Measurements from ENCODE around the gene DCP2.

The DCP2 gene

DNA sequence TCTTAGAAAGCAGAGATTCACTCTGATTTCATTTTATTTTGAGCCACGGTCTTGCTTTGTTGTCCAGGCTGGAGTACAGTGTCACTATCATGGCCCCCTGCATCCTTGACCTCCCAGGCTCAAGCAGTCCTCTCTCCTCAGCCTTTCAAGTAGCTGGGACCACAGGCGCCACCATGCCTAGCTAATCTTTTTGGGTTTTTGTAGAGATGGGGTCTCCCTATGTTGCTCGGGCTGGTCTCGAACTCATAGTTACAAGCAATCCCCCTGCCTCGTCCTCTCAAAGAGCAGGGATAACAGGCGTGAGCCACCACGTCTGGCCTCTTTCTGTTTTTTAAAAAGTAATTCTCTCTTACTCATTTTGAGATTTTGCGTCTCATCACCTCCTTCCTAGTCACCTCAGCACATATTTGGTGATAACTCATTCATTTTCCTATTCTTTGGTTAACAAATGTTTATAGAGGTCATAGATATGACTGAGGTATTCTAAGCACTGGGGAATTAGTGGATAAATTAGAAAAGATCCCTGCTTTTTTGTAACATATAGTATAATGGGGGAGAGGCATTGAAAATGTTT lies 10.8 kb upstream of the DCP2 start:
- DNase-seq (ENCODE audit: low read depth in 1 of 2, low spot score in 1 of 2) = no peak

DNA sequence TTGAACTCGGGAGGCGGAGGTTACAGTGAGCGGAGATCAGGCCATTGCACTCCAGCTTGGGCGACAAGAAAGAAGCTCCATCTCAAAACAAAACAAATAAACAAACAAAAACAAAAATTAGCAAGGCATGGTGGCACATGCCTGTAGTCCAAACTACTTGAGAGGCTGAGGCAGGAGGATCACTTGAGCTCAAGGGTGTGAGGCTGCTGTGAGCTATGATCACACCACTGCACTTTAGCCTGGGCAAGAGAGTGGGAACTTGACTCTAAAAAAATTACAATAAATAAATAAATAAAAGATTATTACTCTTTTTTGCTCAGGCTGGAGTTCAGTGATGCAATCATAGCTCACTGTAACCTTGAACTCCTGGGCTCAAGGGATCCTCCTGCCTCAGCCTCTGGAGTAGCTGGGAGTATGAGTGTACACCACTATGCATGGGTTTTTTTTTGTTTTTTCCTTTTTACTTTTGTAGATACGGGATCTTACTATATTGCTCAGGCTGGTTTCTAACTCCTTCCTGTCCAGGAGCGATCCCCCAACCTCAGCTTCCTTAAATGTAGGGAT lies 9.0 kb upstream of the DCP2 start:
- DNase-seq (ENCODE audit: low read depth in 1 of 2, low spot score in 1 of 2) = no peak

GRCh38 chr5:112968411-112969106 lies 8.0 kb upstream of the DCP2 start:
- no peak for DNase-seq (ENCODE audit: low read depth in 1 of 2, low spot score in 1 of 2)

GRCh38 chr5:112971276-112971675 lies 5.3 kb upstream of the DCP2 start:
- DNase-seq (ENCODE audit: low read depth in 1 of 2, low spot score in 1 of 2) = no peak

- no peak for DNase-seq (ENCODE audit: low read depth in 1 of 2, low spot score in 1 of 2)
Measured at GRCh38 chr5:112973036-112973435, 3.6 kb upstream of the DCP2 start.

DNA sequence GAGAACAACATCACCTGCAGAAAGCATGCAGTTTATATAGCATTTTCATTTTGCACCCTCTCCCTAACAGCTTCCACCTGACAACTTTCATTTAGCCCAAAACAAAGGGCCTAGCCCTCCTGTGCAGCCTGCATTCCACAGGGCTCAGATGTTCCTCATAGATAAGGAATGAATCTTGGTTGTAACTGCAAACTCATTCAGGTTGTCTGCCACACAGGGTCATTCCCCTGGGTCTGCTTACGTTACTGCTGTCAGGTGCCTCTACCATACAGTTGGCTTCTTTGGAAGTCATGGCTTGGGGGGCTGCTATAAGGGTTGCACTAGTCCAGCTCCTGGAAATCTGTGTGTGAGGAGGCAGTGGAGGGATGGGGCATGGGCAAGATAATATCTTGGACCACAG lies 2.7 kb upstream of the DCP2 start:
- no peak for DNase-seq (ENCODE audit: low read depth in 1 of 2, low spot score in 1 of 2)

GRCh38 chr5:112974901-112975300 lies 1.7 kb upstream of the DCP2 start:
- no peak for DNase-seq (ENCODE audit: low read depth in 1 of 2, low spot score in 1 of 2)

- DNase-seq (ENCODE audit: low read depth in 1 of 2, low spot score in 1 of 2) = no peak
Measured at GRCh38 chr5:112975721-112976431, 722 bp upstream of the DCP2 start.

GRCh38 chr5:112977440-112977861 lies 853 bp downstream of the DCP2 start:
- no peak for DNase-seq (ENCODE audit: low read depth in 1 of 2, low spot score in 1 of 2)

DNA sequence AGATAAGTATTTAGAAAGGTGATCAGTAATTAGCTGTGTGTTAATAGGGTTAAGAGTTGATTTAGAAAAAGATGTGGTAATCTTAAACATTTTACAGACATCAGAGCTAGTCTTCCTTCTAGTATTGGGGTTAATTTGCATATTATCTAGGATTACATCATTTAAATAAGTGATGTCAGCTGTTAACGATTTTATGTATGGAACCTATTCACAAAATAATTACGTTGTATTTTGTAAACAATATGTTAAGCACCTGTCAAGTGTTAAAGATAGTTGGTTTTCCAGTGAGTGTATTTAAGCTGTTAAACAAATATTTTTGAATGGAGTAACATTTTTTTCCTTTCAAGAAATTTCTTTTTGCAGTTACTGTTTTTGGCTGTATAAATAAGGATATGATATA lies 2.2 kb downstream of the DCP2 start:
- no peak for DNase-seq (ENCODE audit: low read depth in 1 of 2, low spot score in 1 of 2)

DNA sequence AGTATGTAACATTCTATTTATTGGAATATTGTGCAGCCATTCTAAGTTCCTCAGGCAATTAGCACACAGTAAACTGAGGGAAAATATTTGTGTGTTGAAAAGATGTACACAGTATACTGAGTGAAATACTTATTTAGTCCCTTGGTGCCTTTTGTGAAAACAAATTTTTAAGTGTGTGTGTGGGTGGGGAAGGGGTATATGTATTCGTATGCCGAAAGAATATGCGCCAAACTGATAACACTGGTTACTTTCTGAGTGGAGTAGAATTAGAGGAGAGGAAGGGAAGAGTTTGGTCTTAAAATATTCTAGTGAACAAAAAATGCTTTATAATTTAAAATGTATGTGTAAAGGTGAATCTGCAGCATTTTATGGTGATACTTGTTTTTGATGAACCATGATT lies 3.1 kb downstream of the DCP2 start:
- DNase-seq (ENCODE audit: low read depth in 1 of 2, low spot score in 1 of 2) = no peak

DNA sequence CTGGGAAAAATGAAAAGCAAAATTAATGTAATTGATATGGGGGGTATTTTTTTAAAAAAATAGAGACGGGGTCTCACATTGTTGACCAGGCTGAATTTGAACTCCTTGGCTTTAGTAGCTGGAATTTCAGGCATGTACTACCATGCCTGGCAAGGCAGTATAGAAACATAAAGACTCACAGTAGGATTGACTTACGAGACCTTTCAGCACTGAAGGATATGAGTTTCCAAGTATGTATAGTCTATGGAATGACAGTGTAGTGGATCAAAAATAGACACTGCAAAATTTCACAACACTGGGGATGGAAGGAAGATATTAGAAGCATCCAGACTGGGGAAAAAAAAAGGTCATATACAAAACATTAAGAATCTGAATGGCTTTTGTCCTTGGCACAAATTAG lies 6.8 kb downstream of the DCP2 start:
- no peak for DNase-seq (ENCODE audit: low read depth in 1 of 2, low spot score in 1 of 2)

- no peak for DNase-seq (ENCODE audit: low read depth in 1 of 2, low spot score in 1 of 2)
Measured at GRCh38 chr5:112986224-112986623, 9.6 kb downstream of the DCP2 start.

GRCh38 chr5:112995764-112996618 lies 19.4 kb downstream of the DCP2 start:
- peak; percentile 47 to 53 for DNase-seq (ENCODE audit: low read depth in 1 of 2, low spot score in 1 of 2)

DNA sequence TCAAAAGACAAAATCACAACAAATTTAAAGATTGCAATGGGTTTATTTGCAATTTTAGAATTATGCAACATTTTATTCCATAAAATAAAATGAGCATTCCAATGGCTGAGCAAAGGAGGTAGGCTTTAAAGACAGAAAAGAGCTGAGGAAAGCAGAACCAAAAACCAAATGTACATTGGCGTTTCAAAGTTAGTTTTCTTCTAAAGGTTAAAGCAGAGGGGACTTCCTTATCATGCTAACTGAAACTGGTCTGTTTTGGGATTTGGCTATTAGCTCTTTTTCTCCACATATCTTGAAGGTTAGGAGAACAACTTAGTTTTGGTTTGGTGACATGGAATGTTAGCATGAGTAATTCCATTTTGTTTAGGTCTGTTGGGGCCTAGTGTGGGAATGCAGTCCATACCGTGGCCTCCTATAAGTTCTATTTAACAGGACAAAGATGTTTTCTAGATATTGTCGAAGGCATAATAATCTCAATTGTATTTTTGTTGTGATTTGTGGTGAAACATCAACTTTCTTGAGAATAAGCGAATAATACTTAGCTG lies 20.3 kb downstream of the DCP2 start:
- no peak for DNase-seq (ENCODE audit: low read depth in 1 of 2, low spot score in 1 of 2)

GRCh38 chr5:112998296-112998695 lies 21.7 kb downstream of the DCP2 start:
- no peak for DNase-seq (ENCODE audit: low read depth in 1 of 2, low spot score in 1 of 2)

- no peak for DNase-seq (ENCODE audit: low read depth in 1 of 2, low spot score in 1 of 2)
Measured at GRCh38 chr5:113000466-113000865, 23.9 kb downstream of the DCP2 start.

DNA sequence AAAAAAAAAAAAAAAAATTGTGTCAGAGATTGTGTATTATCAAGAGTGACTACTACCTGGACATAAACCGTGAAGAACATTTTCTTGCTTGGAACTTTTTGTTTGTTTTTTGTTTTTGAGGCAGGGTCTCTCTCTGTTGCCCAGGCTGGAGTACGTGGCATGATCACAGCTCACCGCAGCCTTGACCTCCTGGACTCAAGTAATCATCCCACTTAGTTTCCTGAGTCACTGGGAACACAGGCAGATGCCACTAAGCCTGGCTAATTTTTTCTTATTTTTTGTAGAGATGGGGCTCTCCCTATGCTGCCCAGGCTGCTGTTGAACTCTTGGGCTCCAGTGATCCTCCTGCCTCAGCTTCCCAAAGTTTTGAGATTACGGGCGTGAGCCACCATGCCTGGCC lies 25.8 kb downstream of the DCP2 start:
- no peak for DNase-seq (ENCODE audit: low read depth in 1 of 2, low spot score in 1 of 2)

DNA sequence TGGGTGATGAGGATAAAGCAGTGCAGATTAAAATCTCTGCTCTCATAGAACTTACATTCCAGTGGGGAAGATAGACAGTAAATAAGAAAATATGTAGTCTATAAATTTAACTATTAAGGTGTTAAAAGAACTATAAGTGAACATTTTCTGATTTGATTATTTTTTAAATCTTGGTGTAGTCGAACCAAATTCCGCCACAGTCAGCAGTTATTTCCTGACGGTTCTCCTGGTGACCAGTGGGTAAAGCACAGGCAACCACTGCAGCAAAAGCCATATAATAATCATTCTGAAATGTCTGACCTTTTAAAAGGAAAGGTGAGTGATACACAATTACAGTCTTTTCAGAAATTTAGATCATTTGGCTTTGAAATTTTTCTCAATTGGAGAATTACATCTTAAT lies 27.2 kb downstream of the DCP2 start:
- no peak for DNase-seq (ENCODE audit: low read depth in 1 of 2, low spot score in 1 of 2)

GRCh38 chr5:113005454-113005853 lies 28.9 kb downstream of the DCP2 start:
- no peak for DNase-seq (ENCODE audit: low read depth in 1 of 2, low spot score in 1 of 2)
